Natural killer cell treated with Interleukin-12 subunit alpha and Interleukin-12 subunit beta and Interleukin-15 and Interleukin-18, amount 100 ng/mL, for 72 hours (primary cell): Measurements from ENCODE around the gene ACSL6. TPM values are rescaled to one million over a fixed set of nuclear protein-coding genes. Genes with fewer than 3 reads are reported as not detected.

Experiments used
- ATAC-seq, 2 donors: fragments of 150-1000 bp; cut with Tn5 transposase in 1 of 2; sonication (Bioruptor Pico), chemical (Tn5 transposase) in 1 of 2; 2 replicates each; pipeline ENCODE4 v1.10.0; 2021
- DNase-seq: peaks from one replicate; pipeline ENCODE4 v3.0.0; 2022; ENCODE audit warnings: low spot score
- H3K27ac Mint-ChIP-seq, 2 donors: 1 replicate in 1 of 2; 2 replicates in 1 of 2; pipeline ENCODE4 v1.8.0; 2022; ENCODE audit warnings: mixed read lengths in 2 of 2, mild to moderate bottlenecking in 1 of 2, moderate library complexity in 1 of 2
- H3K27me3 Mint-ChIP-seq, 2 donors: 1 replicate in 1 of 2; 2 replicates in 1 of 2; pipeline ENCODE4 v1.8.0; 2022; ENCODE audit warnings: mixed read lengths in 2 of 2
- H3K36me3 Mint-ChIP-seq: one replicate; pipeline ENCODE4 v1.8.0; 2022; ENCODE audit warnings: mixed read lengths
- H3K4me1 Mint-ChIP-seq, 2 donors: 1 replicate in 1 of 2; 2 replicates in 1 of 2; pipeline ENCODE4 v1.8.0; 2022; ENCODE audit warnings: low read depth in 2 of 2, mixed read lengths in 2 of 2, mild to moderate bottlenecking in 1 of 2
- H3K4me3 Mint-ChIP-seq: one replicate; pipeline ENCODE4 v1.8.0; 2022; ENCODE audit warnings: mixed read lengths
- H3K9me3 Mint-ChIP-seq: 2 replicates; pipeline ENCODE4 v1.8.0; 2022; ENCODE audit warnings: mixed read lengths
- total RNA-seq, 2 donors: library from RNA; stranded (reverse); gene quantifications; one replicate each; pipeline ENCODE4 v1.2.3, GENCODE V29; 2022

The ACSL6 gene
- total RNA-seq, 2 donors from 2014 or later, result 0.67 to 1.5 TPM

DNA sequence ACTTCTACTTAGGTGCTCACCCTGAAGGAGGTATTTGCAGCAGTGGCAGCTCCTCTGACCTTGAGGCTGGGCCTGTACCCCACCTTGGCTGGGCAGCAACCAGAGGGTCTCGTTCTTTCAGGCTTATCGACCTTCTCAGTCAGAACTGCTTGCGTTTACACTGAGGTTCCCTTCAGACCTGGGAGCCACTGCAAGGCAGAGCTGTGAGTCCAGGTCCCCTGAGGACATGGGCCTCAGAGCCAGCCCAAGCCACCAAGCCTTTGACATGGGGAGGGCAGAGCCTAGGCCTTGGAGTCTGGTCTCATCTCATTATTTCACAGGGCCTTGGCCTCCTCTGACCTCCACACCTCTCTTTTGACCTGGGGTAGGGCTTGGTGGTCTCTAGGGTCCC is 13.7 kb downstream of the ACSL6 start:
- peaks cover 26 to 27% of the 10 kb centered on the region in 2 donors for H3K4me1 Mint-ChIP-seq
- no peak for DNase-seq
- H3K36me3 Mint-ChIP-seq, result no peaks in the 10 kb centered on the region
- H3K27ac Mint-ChIP-seq, result no peak overlapping the region
- H3K27me3 Mint-ChIP-seq, result peaks cover 0 to 4% of the 10 kb centered on the region in 2 donors
- H3K9me3 Mint-ChIP-seq, result no peaks in the 10 kb centered on the region
- no peak for ATAC-seq
- H3K4me3 Mint-ChIP-seq, result no peak overlapping the region

- peaks cover 21 to 22% of the 10 kb centered on the region in 2 donors for H3K4me1 Mint-ChIP-seq
- H3K4me3 Mint-ChIP-seq, result no peak overlapping the region
- H3K9me3 Mint-ChIP-seq, result no peaks in the 10 kb centered on the region
- H3K36me3 Mint-ChIP-seq, result no peaks in the 10 kb centered on the region
- H3K27me3 Mint-ChIP-seq, result no peaks in the 10 kb centered on the region
- no peak for ATAC-seq
- H3K27ac Mint-ChIP-seq, result no peak overlapping the region
- DNase-seq, result no peak
Observed at GRCh38 chr5:131997026-131997726, 14.3 kb downstream of the ACSL6 start.

GRCh38 chr5:131996210-131997025 is 15.0 kb downstream of the ACSL6 start:
- no peak for ATAC-seq
- no peak overlapping the region for H3K4me3 Mint-ChIP-seq
- H3K27me3 Mint-ChIP-seq, result no peaks in the 10 kb centered on the region
- DNase-seq, result no peak
- peaks cover 15 to 17% of the 10 kb centered on the region in 2 donors for H3K4me1 Mint-ChIP-seq
- no peak overlapping the region for H3K27ac Mint-ChIP-seq
- no peaks in the 10 kb centered on the region for H3K36me3 Mint-ChIP-seq
- no peaks in the 10 kb centered on the region for H3K9me3 Mint-ChIP-seq

- Mint-ChIP-seq H3K27ac (no peak overlapping the region), H3K36me3 (no peaks in the 10 kb centered on the region), H3K27me3 (no peaks in the 10 kb centered on the region), H3K4me1 (peaks cover 5 to 6% of the 10 kb centered on the region in 2 donors), H3K4me3 (no peak overlapping the region), H3K9me3 (no peaks in the 10 kb centered on the region)
- no peak for DNase-seq
- no peak for ATAC-seq
Observed at GRCh38 chr5:131994533-131995226, 16.8 kb downstream of the ACSL6 start.

DNA sequence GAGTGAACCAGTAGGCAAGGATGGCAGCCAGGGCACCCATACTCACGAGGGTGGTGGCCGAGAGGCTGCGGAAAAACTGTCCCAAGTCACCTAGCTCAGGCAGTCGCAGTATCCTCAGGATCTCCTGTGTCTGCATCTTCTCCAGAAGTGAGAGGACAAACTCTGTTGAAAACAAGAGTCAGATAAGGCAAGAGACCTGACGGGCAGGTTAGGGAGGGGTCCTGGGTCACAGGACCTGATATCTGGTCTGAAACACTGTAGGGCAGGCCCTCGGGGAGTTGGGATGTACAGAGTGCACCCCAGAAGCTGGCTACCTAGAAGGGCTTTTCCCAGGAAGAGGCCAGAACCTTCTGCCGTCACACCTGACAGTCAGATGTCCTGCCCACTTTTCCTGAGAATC is 17.4 kb downstream of the ACSL6 start:
- no peaks in the 10 kb centered on the region for H3K36me3 Mint-ChIP-seq
- DNase-seq, result no peak
- no peaks in the 10 kb centered on the region for H3K27me3 Mint-ChIP-seq
- H3K4me3 Mint-ChIP-seq, result no peak overlapping the region
- H3K4me1 Mint-ChIP-seq, result peaks cover 5 to 6% of the 10 kb centered on the region in 2 donors
- no peaks in the 10 kb centered on the region for H3K9me3 Mint-ChIP-seq
- no peak overlapping the region for H3K27ac Mint-ChIP-seq
- no peak for ATAC-seq

GRCh38 chr5:131993676-131994075 is 17.8 kb downstream of the ACSL6 start:
- Mint-ChIP-seq H3K27me3 (no peaks in the 10 kb centered on the region), H3K36me3 (no peaks in the 10 kb centered on the region), H3K9me3 (no peaks in the 10 kb centered on the region), H3K27ac (no peak overlapping the region), H3K4me1 (peaks cover 3 to 5% of the 10 kb centered on the region in 2 donors), H3K4me3 (no peak overlapping the region)
- DNase-seq (no peak), ATAC-seq (no peak)

DNA sequence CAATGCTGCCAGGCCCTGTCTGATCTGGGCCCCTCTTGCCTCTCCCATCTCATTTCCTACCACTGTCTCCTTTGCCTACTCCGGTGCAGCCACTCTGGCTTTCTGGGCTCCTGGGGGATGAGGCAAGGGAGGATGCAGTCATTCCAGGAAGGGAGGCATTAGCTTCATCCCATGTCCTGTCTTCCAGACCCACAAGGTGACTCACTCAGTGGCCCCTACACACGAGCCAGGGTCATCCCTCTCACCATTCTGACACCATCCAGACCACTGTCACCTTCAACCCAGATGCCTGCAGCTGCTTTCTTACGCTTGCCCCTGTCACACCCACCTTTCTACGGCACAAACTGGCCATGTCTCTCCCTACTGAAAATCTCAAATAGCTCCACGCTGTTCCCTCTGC is 19.1 kb downstream of the ACSL6 start:
- DNase-seq (no peak), ATAC-seq (no peak)
- H3K36me3 Mint-ChIP-seq, result no peaks in the 10 kb centered on the region
- no peaks in the 10 kb centered on the region for H3K27me3 Mint-ChIP-seq
- H3K9me3 Mint-ChIP-seq, result no peaks in the 10 kb centered on the region
- no peak overlapping the region for H3K4me3 Mint-ChIP-seq
- H3K4me1 Mint-ChIP-seq, result peaks cover 0 to 5% of the 10 kb centered on the region in 2 donors
- H3K27ac Mint-ChIP-seq, result no peak overlapping the region

DNA sequence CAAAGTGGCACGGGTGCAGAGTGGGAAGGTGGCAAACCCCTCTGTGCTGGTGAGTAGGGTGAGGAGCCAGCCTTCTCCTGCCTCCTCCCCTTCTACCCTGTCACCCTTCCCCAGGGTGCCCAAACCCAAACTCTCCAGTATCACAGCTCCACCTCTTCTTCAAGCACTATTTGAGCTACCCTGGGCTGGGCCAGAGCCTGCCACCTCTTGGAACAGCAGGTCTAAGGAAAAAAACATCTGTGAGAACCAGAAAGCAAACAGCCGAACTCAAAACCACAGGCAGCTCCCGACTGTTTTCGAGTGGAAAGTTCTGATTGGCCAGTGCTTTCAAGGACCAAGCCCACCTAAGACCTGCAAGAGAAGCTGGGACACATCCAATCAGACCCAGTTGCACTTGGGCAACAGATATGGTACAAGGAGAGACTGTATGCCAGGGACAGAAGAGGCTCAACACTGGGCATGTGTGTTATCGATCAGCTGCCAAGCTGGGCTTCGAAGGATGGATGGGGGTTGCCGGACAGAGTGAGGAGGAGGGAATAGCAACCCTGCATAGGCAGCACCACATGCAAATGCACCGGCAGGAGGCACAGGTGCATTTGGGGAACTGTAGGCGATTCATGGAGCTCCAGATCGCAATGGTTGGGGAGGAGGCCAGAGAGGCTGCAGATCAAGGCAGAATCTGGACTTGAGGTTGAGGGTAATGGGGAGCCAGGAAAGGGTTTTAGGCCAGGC is 19.7 kb downstream of the ACSL6 start:
- no peak overlapping the region for H3K4me3 Mint-ChIP-seq
- ATAC-seq (no peak), DNase-seq (no peak)
- H3K27me3 Mint-ChIP-seq, result no peaks in the 10 kb centered on the region
- peaks cover 0 to 3% of the 10 kb centered on the region in 2 donors for H3K4me1 Mint-ChIP-seq
- no peaks in the 10 kb centered on the region for H3K36me3 Mint-ChIP-seq
- H3K9me3 Mint-ChIP-seq, result no peaks in the 10 kb centered on the region
- no peak overlapping the region for H3K27ac Mint-ChIP-seq

DNA sequence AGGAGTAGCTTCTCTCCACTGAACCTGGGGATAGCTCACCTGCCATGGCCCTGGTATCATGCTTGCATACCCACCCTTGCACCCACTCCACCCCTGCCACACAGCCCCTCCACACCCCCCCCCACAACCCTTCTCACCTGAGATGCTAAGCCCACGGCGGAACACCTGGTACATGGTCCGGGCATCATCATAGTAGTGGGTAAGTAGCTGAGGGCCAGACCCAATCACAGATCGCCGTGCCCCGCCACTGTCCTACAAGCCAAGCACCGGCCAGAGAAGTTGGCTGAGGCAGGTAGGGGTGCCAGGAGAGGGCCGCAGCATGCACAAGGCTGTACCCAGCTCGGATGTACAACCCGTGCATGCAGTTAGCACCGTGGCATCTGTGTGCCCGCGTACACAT is 20.7 kb downstream of the ACSL6 start:
- Mint-ChIP-seq H3K4me3 (no peak overlapping the region), H3K9me3 (no peaks in the 10 kb centered on the region), H3K27ac (no peak overlapping the region), H3K27me3 (no peaks in the 10 kb centered on the region), H3K36me3 (no peaks in the 10 kb centered on the region), H3K4me1 (peaks cover 0 to 3% of the 10 kb centered on the region in 2 donors)
- no peak for ATAC-seq
- no peak for DNase-seq

- H3K36me3 Mint-ChIP-seq, result no peaks in the 10 kb centered on the region
- no peak overlapping the region for H3K27ac Mint-ChIP-seq
- H3K4me3 Mint-ChIP-seq, result no peak overlapping the region
Observed at GRCh38 chr5:131988601-131989000, 22.9 kb downstream of the ACSL6 start.

DNA sequence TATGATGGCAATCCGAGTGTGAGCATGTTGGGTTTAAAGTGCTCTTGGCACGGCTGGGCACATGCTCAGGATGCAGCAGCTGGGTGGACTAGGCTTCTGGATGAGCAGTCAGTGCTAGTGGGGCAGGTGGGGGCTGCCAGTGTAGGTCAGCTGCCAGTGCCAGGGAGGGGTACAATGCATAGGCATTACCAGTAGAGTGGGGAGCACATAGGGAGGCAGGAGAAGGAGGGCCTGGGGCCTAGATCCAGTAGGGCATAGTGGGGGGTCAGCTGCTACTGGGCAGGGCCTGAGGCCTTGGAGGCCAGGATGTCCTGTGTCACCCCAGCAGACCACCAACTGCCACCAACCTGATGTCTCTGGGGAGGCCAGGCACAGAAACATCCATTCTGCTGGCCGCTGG is 24.2 kb downstream of the ACSL6 start:
- Mint-ChIP-seq H3K27ac (no peak overlapping the region), H3K27me3 (peaks cover 4 to 6% of the 10 kb centered on the region in 2 donors), H3K4me3 (no peak overlapping the region), H3K4me1 (peaks cover 0 to 14% of the 10 kb centered on the region in 2 donors), H3K36me3 (no peaks in the 10 kb centered on the region), H3K9me3 (no peaks in the 10 kb centered on the region)
- no peak for ATAC-seq
- DNase-seq, result no peak

More at GRCh38 chr5:131988601-131989000, 22.9 kb downstream of the ACSL6 start:
- Mint-ChIP-seq H3K9me3 (no peaks in the 10 kb centered on the region), H3K27me3 (no peaks in the 10 kb centered on the region), H3K4me1 (peaks cover 0 to 6% of the 10 kb centered on the region in 2 donors)
- ATAC-seq (no peak), DNase-seq (no peak)

GRCh38 chr5:131986161-131986912 is 25.1 kb downstream of the ACSL6 start:
- ATAC-seq, result no peak

More at GRCh38 chr5:131986161-131986912, 25.1 kb downstream of the ACSL6 start:
- Mint-ChIP-seq H3K9me3 (no peaks in the 10 kb centered on the region), H3K4me1 (peaks cover 0 to 14% of the 10 kb centered on the region in 2 donors), H3K4me3 (no peak overlapping the region), H3K27ac (no peak overlapping the region), H3K27me3 (peaks cover 4 to 6% of the 10 kb centered on the region in 2 donors), H3K36me3 (no peaks in the 10 kb centered on the region)
- no peak for DNase-seq
